ENCODE data around the gene COBL.

The COBL gene

GRCh38 chr7:51233374-51233773 lies 83.2 kb downstream of the COBL start:
- H3F3A ChIP-seq (ENCODE audit: control insufficient read depth, insufficient read depth), result no peaks in the 10 kb centered on the region
- H3K27ac ChIP-seq (ENCODE audit: low read depth, low read length), result no peak overlapping the region
- H4K20me1 ChIP-seq (ENCODE audit: control insufficient read depth, insufficient read depth, low read depth, low read length), result no peaks in the 10 kb centered on the region
- H3K79me2 ChIP-seq (ENCODE audit: control insufficient read depth, low read length), result no peaks in the 10 kb centered on the region
- H3K4me3 ChIP-seq (ENCODE audit: low read length), result no peak overlapping the region
- no peak overlapping the region for H3K4me2 ChIP-seq (ENCODE audit: low read length)
- H3K4me1 ChIP-seq (ENCODE audit: control insufficient read depth, low read length), result no peaks in the 10 kb centered on the region
- H3K27me3 ChIP-seq (ENCODE audit: control insufficient read depth, low read length), result no peaks in the 10 kb centered on the region
- no peaks in the 10 kb centered on the region for H3K36me3 ChIP-seq (ENCODE audit: control insufficient read depth, low read length)
- TF ChIP-seq, protein P1, sequence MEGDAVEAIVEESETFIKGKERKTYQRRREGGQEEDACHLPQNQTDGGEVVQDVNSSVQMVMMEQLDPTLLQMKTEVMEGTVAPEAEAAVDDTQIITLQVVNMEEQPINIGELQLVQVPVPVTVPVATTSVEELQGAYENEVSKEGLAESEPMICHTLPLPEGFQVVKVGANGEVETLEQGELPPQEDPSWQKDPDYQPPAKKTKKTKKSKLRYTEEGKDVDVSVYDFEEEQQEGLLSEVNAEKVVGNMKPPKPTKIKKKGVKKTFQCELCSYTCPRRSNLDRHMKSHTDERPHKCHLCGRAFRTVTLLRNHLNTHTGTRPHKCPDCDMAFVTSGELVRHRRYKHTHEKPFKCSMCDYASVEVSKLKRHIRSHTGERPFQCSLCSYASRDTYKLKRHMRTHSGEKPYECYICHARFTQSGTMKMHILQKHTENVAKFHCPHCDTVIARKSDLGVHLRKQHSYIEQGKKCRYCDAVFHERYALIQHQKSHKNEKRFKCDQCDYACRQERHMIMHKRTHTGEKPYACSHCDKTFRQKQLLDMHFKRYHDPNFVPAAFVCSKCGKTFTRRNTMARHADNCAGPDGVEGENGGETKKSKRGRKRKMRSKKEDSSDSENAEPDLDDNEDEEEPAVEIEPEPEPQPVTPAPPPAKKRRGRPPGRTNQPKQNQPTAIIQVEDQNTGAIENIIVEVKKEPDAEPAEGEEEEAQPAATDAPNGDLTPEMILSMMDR (IDR thresholded peaks at IDR 0.05; ENCODE audit: low read depth, low read length, poor library complexity, severe bottlenecking), result no peak
- no peak for TF ChIP-seq EZH2phosphoT487 (IDR thresholded peaks at IDR 0.05; ENCODE audit: borderline replicate concordance, low read length)
- H3K9me2 ChIP-seq (replicated peaks; ENCODE audit: control insufficient read depth, low read length), result no peaks in the 10 kb centered on the region
- H3K9me3 ChIP-seq (ENCODE audit: control insufficient read depth, insufficient read depth, low read length), result no peaks in the 10 kb centered on the region

DNA sequence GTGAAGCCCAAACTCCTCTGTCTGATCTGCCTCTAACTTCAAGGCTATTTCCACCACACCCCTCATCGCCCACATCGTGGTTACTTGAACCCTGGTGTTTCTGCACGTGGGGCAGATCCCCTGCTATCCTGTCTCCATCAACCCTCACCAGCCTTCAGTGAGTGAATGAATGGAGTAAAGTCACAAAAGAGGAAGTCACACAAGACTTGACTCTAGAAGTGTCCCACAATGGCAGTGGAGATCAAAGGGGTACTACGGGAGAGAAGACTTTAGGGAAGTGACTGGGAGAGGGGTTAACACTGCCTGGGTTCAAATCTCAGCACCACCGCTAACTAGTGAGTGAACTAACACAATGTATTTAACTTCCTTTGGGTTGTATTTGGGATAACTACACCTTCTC lies 85.9 kb downstream of the COBL start:
- H3K4me1 ChIP-seq (ENCODE audit: control insufficient read depth, low read length), result no peaks in the 10 kb centered on the region

DNA sequence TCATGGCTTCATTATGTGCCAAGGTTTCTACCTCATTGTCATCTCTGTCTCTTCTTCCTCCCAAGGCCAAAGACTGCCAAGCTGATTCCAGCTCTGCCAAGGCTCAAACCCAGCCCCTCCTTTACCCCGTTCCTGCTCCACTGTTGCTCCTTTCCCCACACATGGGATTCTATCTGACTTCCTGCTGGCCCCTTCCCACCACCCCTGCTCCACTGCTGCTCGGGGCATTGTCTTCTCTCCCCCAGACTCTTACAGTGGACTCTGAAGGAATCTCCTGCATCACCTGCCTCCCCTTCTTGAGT lies 86.3 kb downstream of the COBL start:
- Histone ChIP-seq H3K4me1 (ENCODE audit: control insufficient read depth, low read length) (no peaks in the 10 kb centered on the region), H3K27ac (ENCODE audit: low read depth, low read length) (no peak overlapping the region), H3K4me3 (ENCODE audit: low read length) (no peak overlapping the region), H3K27me3 (ENCODE audit: control insufficient read depth, low read length) (no peaks in the 10 kb centered on the region), H3K9me3 (ENCODE audit: control insufficient read depth, insufficient read depth, low read length) (no peaks in the 10 kb centered on the region), H3K79me2 (ENCODE audit: control insufficient read depth, low read length) (no peaks in the 10 kb centered on the region), H4K20me1 (ENCODE audit: control insufficient read depth, insufficient read depth, low read depth, low read length) (no peaks in the 10 kb centered on the region), H3K36me3 (ENCODE audit: control insufficient read depth, low read length) (no peaks in the 10 kb centered on the region), H3F3A (ENCODE audit: control insufficient read depth, insufficient read depth) (no peaks in the 10 kb centered on the region), H3K9me2 (replicated peaks; ENCODE audit: control insufficient read depth, low read length) (no peaks in the 10 kb centered on the region), H3K4me2 (ENCODE audit: low read length) (no peak overlapping the region)
- TF ChIP-seq, protein P1 (IDR thresholded peaks at IDR 0.05; ENCODE audit: low read depth, low read length, poor library complexity, severe bottlenecking), result no peak
- TF ChIP-seq EZH2phosphoT487 (IDR thresholded peaks at IDR 0.05; ENCODE audit: borderline replicate concordance, low read length), result no peak

More for the DNA sequence above, 85.9 kb downstream of the COBL start:
- no peak overlapping the region for H3K4me3 ChIP-seq (ENCODE audit: low read length)
- no peaks in the 10 kb centered on the region for H3K36me3 ChIP-seq (ENCODE audit: control insufficient read depth, low read length)
- H3F3A ChIP-seq (ENCODE audit: control insufficient read depth, insufficient read depth), result no peaks in the 10 kb centered on the region
- H4K20me1 ChIP-seq (ENCODE audit: control insufficient read depth, insufficient read depth, low read depth, low read length), result no peaks in the 10 kb centered on the region
- no peaks in the 10 kb centered on the region for H3K9me2 ChIP-seq (replicated peaks; ENCODE audit: control insufficient read depth, low read length)
- H3K9me3 ChIP-seq (ENCODE audit: control insufficient read depth, insufficient read depth, low read length), result no peaks in the 10 kb centered on the region
- H3K4me2 ChIP-seq (ENCODE audit: low read length), result no peak overlapping the region
- no peak for TF ChIP-seq EZH2phosphoT487 (IDR thresholded peaks at IDR 0.05; ENCODE audit: borderline replicate concordance, low read length)
- TF ChIP-seq, protein P1 (IDR thresholded peaks at IDR 0.05; ENCODE audit: low read depth, low read length, poor library complexity, severe bottlenecking), result no peak
- no peaks in the 10 kb centered on the region for H3K27me3 ChIP-seq (ENCODE audit: control insufficient read depth, low read length)
- H3K79me2 ChIP-seq (ENCODE audit: control insufficient read depth, low read length), result no peaks in the 10 kb centered on the region
- no peak overlapping the region for H3K27ac ChIP-seq (ENCODE audit: low read depth, low read length)
